GM18951 (cell line): Measurements from ENCODE around the gene EBPL.

Source experiments
- POLR2A ChIP-seq: IDR thresholded peaks from 4 replicates; pipeline ENCODE4 v1.6.1; 2011; ENCODE audit warnings: mild to moderate bottlenecking; ENCODE audit not compliant: insufficient read length, insufficient read depth; ENCODE audit errors: extremely low read depth
- in situ Hi-C: fragments of 300-500 bp; cut with MboI; formaldehyde crosslinking; loops from one replicate; pipeline ENCODE4 v1.12.0; 2022; ENCODE audit warnings: low sequenced_read_pairs, mixed read lengths, inconsistent platforms; ENCODE audit not compliant: unreplicated experiment

Gene EBPL

GRCh38 chr13:49693191-49693733 lies 2.0 kb upstream of the EBPL start:
- no peak for TF ChIP-seq POLR2A
- in situ Hi-C loops, result no loop called here

- in situ Hi-C loops, result no loop called here
- no peak for TF ChIP-seq POLR2A
Observed at GRCh38 chr13:49690133-49690994, 922 bp downstream of the EBPL start.

DNA sequence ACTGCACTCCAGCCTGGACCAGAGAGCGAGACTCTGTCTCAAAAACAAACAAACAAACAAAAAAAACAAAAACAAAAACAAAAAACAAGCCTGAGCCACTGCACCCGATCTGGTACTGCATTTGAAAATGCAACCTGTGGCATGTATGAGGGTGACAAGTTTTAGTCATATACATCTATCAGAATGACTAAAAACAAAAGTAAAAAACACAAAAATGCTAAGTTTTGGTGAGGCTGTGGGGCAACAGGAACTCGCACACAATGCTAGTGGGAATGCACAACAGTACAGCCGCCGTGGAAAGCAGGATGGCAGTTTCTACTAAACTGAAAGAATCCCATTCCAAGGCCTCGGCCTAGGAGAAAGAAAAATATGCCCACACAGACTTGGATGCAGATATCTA lies 7.8 kb downstream of the EBPL start:
- in situ Hi-C loops, result loop anchor here (10.0 kb wide), 1 partner anchor 161 kb away; no protein-coding TSS in a partner anchor
- no peak for TF ChIP-seq POLR2A

DNA sequence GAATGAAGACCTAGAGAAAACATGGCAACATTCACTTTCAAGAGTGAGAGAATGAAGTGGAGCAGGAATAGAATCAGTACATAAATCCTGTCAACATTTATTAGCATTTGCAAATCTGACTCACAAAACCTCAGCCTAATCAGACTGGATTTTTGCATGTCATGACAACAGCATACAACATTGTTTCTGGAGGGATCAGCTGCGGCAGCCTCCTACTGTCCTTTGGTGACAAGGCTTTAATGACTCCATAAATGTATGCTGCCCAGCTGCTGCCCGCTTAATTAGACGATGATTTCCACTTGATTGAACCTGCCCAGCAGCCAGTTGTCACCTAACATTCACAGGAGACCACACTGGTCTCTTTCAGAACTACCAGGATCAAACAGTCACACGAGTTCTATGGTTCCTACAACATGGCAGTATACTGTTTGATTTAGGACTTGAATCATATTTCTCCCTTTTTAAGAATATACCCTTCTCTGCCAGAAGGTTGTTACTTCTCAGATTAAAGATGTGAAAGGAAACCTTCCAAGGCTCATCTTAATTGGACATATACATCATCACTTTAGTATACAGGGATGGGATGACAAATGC lies 9.3 kb downstream of the EBPL start:
- in situ Hi-C loops, result loop anchor here (10.0 kb wide), 1 partner anchor 163 kb away; no protein-coding TSS in a partner anchor
- TF ChIP-seq POLR2A, result no peak

- TF ChIP-seq POLR2A, result no peak
- in situ Hi-C loops, result no loop called here
Observed at GRCh38 chr13:49679246-49679645, 12.0 kb downstream of the EBPL start.

- in situ Hi-C loops, result no loop called here
Observed at GRCh38 chr13:49678191-49678914, 12.9 kb downstream of the EBPL start.

GRCh38 chr13:49676581-49677298 lies 14.5 kb downstream of the EBPL start:
- no peak for TF ChIP-seq POLR2A
- in situ Hi-C loops, result no loop called here

More at GRCh38 chr13:49678191-49678914, 12.9 kb downstream of the EBPL start:
- TF ChIP-seq POLR2A, result no peak

DNA sequence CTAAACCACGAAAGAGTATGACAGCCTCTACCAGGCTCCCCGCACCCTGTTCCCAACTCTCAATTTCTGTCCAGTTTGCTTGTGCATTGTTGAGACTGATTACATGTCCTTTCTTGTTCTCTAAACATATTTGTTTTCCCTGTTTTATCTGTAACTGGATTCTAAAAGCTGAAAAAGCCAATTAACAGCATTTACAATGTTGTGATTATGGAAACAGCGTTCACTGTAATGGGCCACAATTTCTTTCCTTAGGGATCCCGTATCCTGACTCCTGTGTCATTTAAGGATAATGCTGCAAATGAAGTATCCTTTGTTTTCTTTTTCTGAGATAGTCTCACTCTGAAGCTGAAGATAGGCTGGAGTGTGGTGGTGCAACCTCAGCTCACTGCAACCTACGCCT lies 20.5 kb downstream of the EBPL start:
- in situ Hi-C loops, result loop anchor here (25.0 kb wide), 1 partner anchor 1391 kb away; no protein-coding TSS in a partner anchor
- no peak for TF ChIP-seq POLR2A

DNA sequence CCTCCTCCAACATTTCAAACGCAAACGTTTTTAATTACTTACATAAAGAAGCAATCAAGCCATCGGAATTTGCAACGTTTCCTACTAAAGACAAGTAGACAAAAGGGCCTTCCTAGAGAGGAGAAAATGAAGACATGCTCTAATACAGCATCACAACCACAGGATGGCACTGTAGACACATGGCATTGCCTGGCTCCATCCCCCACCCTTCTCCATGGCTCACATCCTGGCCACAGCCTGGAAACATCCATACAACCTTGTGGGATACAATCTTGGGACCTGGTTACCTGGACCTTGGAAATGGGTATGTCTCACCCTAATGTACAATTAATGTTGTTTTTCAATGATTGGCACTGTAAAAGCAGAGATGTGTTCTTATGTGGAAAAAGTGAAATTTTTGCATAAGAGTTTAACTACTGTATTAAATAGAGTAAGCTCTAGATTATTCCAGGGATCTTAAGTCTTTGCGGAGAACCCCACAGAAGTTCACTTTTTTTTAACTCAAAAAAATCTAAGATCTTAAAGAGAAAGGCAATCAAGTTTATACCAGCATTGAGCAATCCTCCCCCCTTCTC lies 21.5 kb downstream of the EBPL start:
- in situ Hi-C loops, result loop anchor here (25.0 kb wide), 1 partner anchor 1392 kb away; no protein-coding TSS in a partner anchor
- no peak for TF ChIP-seq POLR2A

GRCh38 chr13:49667773-49668172 lies 23.5 kb downstream of the EBPL start:
- no peak for TF ChIP-seq POLR2A
- in situ Hi-C loops, result loop anchor here (25.0 kb wide), 1 partner anchor 1395 kb away; no protein-coding TSS in a partner anchor

DNA sequence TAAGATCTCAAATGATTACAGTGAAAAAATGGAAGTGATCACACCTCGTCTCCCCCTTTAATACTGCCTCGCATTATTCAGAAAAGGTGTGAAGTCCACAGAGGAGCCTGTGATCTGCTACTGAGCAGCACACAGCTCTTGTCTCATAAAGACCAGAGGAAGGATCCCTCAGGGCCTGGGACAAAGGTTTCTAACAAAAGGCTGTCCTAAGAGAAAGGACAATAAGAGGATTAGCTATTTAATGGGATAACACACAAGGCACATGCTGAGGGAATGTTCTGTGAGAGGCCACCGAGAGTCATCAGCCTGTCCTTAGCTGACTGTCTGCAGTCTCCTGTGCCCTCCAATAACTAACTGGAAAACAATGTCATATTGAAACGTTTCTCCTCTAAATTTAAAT lies 26.7 kb downstream of the EBPL start:
- in situ Hi-C loops, result loop anchor here (25.0 kb wide), 1 partner anchor 1398 kb away; no protein-coding TSS in a partner anchor

GRCh38 chr13:49657241-49657641 lies 34.0 kb downstream of the EBPL start:
- TF ChIP-seq POLR2A, result no peak
- in situ Hi-C loops, result loop anchor here (10.0 to 25.0 kb wide), 2 partner anchors 188 to 1405 kb away; no protein-coding TSS in a partner anchor

More for the DNA sequence above, 26.7 kb downstream of the EBPL start:
- TF ChIP-seq POLR2A, result no peak
